Right lobe of liver (tissue), 6 donors: Measurements from ENCODE around the gene PFKFB3. TPM values are rescaled to one million over a fixed set of nuclear protein-coding genes. Genes with fewer than 3 reads are reported as not detected.

Source experiments
- ATAC-seq, 4 donors: fragments of 200-7000 bp; cut with Tn5 transposase; one replicate each; pipeline ENCODE4 v1.9.1; 2020; ENCODE audit warnings: mild to moderate bottlenecking in 4 of 4, moderate library complexity in 4 of 4
- DNase-seq, 3 donors: peaks; one replicate each; pipeline ENCODE4 v3.0.0-alpha.2; 2020
- H3K27ac ChIP-seq, 3 donors: fragments of 200-600 bp; one replicate each; pipeline ENCODE4 v1.8.0; 2022
- H3K27me3 ChIP-seq, 2 donors: fragments of 200-600 bp; one replicate each; pipeline ENCODE4 v1.8.0; 2022
- H3K36me3 ChIP-seq, 4 donors: fragments of 200-600 bp; sonication (generic) in 1 of 4; one replicate each; pipeline versions ENCODE4 v1.5.1 to v1.8.0; 2017 to 2022; ENCODE audit warnings: control low read depth in 1 of 4
- H3K4me1 ChIP-seq, 4 donors: fragments of 200-600 bp; sonication (generic) in 1 of 4; one replicate each; pipeline versions ENCODE4 v1.5.1 to v1.8.0; 2017 to 2022; ENCODE audit warnings: control low read depth in 1 of 4
- H3K4me3 ChIP-seq, 3 donors: fragments of 200-600 bp; one replicate each; pipeline ENCODE4 v1.8.0; 2022
- H3K9me3 ChIP-seq, 4 donors: fragments of 200-600 bp; sonication (generic) in 1 of 4; one replicate each; pipeline versions ENCODE4 v1.5.1 to v1.8.0; 2017 to 2022; ENCODE audit warnings: control low read depth in 1 of 4
- CTCF ChIP-seq, 4 donors: fragments of 200-600 bp in 3 of 4; fragments of 450-650 bp in 1 of 4; IDR thresholded peaks; one replicate each; pipeline versions ENCODE4 v1.5.1 to v1.8.0; 2016 to 2022; ENCODE audit warnings: antibody characterized with exemption in 4 of 4, mild to moderate bottlenecking in 2 of 4
- POLR2A ChIP-seq: fragments of 450-650 bp; IDR thresholded peaks from one replicate; pipeline ENCODE4 v1.6.1; 2017; ENCODE audit warnings: antibody characterized with exemption, mild to moderate bottlenecking
- WGBS: methylation state at CpG from one replicate; pipeline ENCODE4 v1.1.6; 2018; ENCODE audit warnings: low coverage, low lambda C conversion rate; ENCODE audit not compliant: insufficient coverage; ENCODE audit errors: missing lambda C conversion rate; 5-methylcytosine and 5-hydroxymethylcytosine counted together
- intact Hi-C, 2 donors: fragments of 100-400 bp; cut with DNase I; formaldehyde crosslinking; loops; one replicate each; pipeline versions ENCODE4 v1.11.2 to v1.14.1; 2022
- total RNA-seq, 6 experiments: library from RNA; depleted of rRNA in 2 of 6; stranded (reverse); fragments of >200 nt in 2 of 6; fragmentation: NEBNext Ultra II Directional in 3 of 6; extraction: Animal tissue kit (Norgen Biotek cat#: 25700) in 3 of 6; gene quantifications; one replicate each; pipeline versions ENCODE4 v1.1.0 to v1.2.4, GENCODE V29; 2016 to 2023
- donor health status: DM: no; HTN: yes; CAD: no.
- donor health status: DM: no; HTN: no; CAD: no.
- donor health status: DM: no; HTN: no; CAD: no.
- donor health status: DM: no; HTN: yes; CAD: no.
- donor health status: DM: no; HTN: yes; CAD: no.

The PFKFB3 gene
- total RNA-seq, 6 experiments from 2014 or later, result 6.8 to 57.8 (median 20.8) TPM

DNA sequence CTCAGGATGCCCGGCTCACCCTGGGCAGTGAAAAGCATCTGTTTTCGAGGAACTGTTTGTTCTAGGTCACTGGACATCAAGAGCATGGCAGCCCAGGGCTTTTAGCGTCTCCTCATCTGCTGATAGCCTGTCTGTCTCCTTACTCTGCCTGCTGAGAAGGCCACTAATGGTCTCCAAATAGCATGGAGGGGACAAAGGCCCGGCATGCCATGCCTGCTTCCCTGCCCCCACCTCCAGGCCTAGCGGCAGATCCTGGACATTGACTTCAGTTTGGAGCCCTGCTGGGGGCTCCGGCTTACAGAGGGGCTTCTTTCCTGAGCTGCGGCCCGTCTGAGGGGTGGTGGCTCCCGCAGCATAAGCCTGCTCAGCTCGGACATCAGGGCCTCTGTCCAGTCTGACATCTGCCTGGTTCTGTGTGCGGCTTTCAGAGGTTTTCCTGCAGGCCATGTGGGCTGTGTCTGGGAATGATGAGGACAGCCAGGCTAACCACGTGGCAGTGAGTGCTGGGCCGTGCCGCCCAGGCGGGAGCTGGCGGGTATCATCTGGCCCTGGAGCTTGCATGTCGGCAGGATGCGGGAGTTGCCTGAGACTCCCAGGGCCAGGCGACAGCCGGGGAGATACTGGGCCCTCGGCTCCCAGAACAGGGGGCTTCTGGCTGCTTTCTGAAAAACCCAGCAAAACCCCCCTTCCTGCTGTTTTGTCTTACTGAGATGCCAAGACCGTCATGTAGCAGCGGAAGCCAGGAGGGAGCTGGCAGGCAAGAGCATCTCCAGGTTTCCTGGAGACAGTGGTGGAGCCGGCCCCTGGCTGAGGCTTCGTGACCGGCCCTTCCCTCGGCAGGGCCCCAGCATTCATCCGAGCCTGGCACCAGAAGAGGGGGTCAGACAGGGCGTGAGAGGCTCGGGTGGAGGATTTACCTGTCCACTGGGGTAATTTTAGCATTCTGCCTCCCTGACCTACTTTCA is 9.2 kb downstream of the PFKFB3 start:
- WGBS, result 80% methylated on average over 9 of the region's 30 CpGs
- Histone ChIP-seq H3K9me3 (no peaks in the 10 kb centered on the region), H3K27ac (no peak overlapping the region), H3K4me3 (no peak overlapping the region), H3K4me1 (no peaks in the 10 kb centered on the region), H3K27me3 (no peaks in the 10 kb centered on the region), H3K36me3 (peaks cover 0 to 29% (median 6%) of the 10 kb centered on the region in 4 donors)
- intact Hi-C loops, result no loop called here
- TF ChIP-seq POLR2A (no peak), CTCF (IDR thresholded peaks at IDR 0.05) (no peak)
- DNase-seq (no peak), ATAC-seq (peak in 2 of 4 donors; percentile 7 to 37)

GRCh38 chr10:6212806-6213205 is 10.1 kb downstream of the PFKFB3 start:
- no peak overlapping the region for H3K4me3 ChIP-seq
- H3K4me1 ChIP-seq, result no peaks in the 10 kb centered on the region
- intact Hi-C loops, result no loop called here
- DNase-seq, result no peak
- no peaks in the 10 kb centered on the region for H3K27me3 ChIP-seq
- ATAC-seq, result no peak
- WGBS, result 85% methylated on average over 3 of the region's 3 CpGs
- H3K27ac ChIP-seq, result no peak overlapping the region
- peaks cover 0 to 32% (median 7%) of the 10 kb centered on the region in 4 donors for H3K36me3 ChIP-seq
- H3K9me3 ChIP-seq, result no peaks in the 10 kb centered on the region
- TF ChIP-seq POLR2A (no peak), CTCF (IDR thresholded peaks at IDR 0.05) (no peak)

DNA sequence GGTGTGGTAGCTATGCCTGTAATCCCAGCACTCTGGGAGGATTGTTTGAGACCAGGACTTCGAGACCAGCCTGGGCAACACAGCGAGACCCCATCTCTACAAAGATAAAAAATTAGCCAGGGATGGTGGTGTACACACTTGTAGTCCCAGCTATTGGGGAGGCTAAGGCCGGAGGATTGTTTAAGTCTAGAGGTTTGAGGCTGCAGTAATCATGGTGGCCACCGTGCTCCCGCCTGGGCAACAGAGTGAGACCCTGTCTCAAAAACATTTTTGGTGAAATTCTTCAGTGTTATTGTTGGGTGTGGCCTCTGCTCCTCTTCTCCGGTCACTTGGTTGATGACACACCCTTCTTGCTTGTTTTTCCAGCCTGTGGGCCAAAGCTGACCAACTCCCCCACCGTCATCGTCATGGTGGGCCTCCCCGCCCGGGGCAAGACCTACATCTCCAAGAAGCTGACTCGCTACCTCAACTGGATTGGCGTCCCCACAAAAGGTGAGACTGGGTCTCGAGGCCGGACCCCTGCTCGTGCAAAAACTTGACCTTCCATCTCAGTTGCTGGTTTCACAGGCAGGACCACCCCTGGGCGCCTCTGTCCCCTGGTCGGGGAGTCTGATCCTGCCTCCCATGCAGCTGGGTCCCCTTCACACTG is 10.6 kb downstream of the PFKFB3 start:
- H3K27me3 ChIP-seq, result no peaks in the 10 kb centered on the region
- WGBS, result 81% methylated on average over 7 of the region's 17 CpGs
- H3K4me1 ChIP-seq, result no peaks in the 10 kb centered on the region
- no peak overlapping the region for H3K4me3 ChIP-seq
- intact Hi-C loops, result no loop called here
- no peak for TF ChIP-seq POLR2A
- H3K27ac ChIP-seq, result no peak overlapping the region
- no peak for ATAC-seq
- peaks cover 0 to 32% (median 9%) of the 10 kb centered on the region in 4 donors for H3K36me3 ChIP-seq
- H3K9me3 ChIP-seq, result no peaks in the 10 kb centered on the region
- no peak for DNase-seq

DNA sequence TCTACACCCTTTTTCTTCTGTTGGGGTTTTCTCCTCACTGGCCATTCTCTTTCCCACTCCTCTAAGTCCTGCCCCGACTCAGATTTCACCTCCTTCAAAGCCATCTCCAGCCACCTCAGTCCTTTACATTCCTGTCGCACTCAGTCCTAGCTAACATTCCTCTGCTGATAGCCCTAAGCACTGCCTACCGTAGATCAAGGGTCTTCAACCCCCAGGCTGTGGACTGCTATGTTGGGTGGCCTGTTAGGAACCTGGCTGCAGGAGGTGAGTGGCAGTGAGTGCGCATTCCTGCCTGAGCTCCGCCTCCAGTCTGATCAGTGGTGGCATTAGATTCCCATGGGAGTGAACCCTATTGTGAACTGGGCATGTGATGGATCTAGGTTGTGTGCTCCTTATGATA is 11.2 kb downstream of the PFKFB3 start:
- no peak for ATAC-seq
- Histone ChIP-seq H3K4me1 (no peaks in the 10 kb centered on the region), H3K27me3 (no peaks in the 10 kb centered on the region), H3K27ac (no peak overlapping the region), H3K36me3 (peaks cover 0 to 36% (median 10%) of the 10 kb centered on the region in 4 donors), H3K9me3 (no peaks in the 10 kb centered on the region), H3K4me3 (no peak overlapping the region)
- intact Hi-C loops, result no loop called here
- no peak for DNase-seq
- TF ChIP-seq CTCF (IDR thresholded peaks at IDR 0.05) (no peak), POLR2A (no peak)
- 98% methylated on average over 5 of the region's 5 CpGs for WGBS

GRCh38 chr10:6214612-6215011 is 11.9 kb downstream of the PFKFB3 start:
- DNase-seq, result no peak
- intact Hi-C loops, result no loop called here

More at GRCh38 chr10:6214612-6215011, 11.9 kb downstream of the PFKFB3 start:
- H3K36me3 ChIP-seq, result peaks cover 0 to 43% (median 14%) of the 10 kb centered on the region in 4 donors
- H3K9me3 ChIP-seq, result no peaks in the 10 kb centered on the region
- WGBS, result 86% methylated on average over 5 of the region's 7 CpGs
- no peaks in the 10 kb centered on the region for H3K4me1 ChIP-seq
- H3K27ac ChIP-seq, result no peak overlapping the region
- TF ChIP-seq POLR2A (no peak), CTCF (IDR thresholded peaks at IDR 0.05) (no peak)
- no peak for ATAC-seq
- H3K4me3 ChIP-seq, result no peak overlapping the region
- H3K27me3 ChIP-seq, result no peaks in the 10 kb centered on the region
